GM21786 (cell line): ENCODE results near the gene TSEN2.
"Not testable (repeated sequence)": the region's sequence is repeated elsewhere in the genome, so short reads cannot be mapped to it uniquely, and the experiment has no call there.

Experiments
- ATAC-seq: cut with Tn5 transposase; IDR thresholded peaks from one replicate; pipeline ENCODE4 v1.9.1; 2021; ENCODE audit not compliant: unreplicated experiment

TSEN2 gene

DNA sequence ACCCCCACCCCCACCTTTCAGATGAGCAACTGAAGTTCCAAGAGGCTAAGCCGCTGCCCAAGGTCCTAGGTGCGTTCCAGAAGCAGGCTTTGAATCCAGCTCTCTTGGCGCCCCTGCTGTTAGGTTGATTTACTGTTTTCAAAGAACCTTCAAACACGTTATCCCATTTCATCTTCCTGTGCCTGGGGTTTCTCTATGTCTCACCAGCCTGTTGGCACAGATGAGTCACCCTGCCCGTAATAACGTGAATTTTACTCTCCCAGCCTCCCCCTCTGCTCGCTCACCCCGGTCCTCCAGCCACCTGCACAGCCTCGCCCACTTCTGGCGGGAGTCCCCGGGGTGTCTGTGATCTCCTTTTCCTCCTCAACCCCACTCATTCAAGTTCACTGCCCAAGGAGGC lies 13.0 kb upstream of the TSEN2 start:
- no peak for ATAC-seq

DNA sequence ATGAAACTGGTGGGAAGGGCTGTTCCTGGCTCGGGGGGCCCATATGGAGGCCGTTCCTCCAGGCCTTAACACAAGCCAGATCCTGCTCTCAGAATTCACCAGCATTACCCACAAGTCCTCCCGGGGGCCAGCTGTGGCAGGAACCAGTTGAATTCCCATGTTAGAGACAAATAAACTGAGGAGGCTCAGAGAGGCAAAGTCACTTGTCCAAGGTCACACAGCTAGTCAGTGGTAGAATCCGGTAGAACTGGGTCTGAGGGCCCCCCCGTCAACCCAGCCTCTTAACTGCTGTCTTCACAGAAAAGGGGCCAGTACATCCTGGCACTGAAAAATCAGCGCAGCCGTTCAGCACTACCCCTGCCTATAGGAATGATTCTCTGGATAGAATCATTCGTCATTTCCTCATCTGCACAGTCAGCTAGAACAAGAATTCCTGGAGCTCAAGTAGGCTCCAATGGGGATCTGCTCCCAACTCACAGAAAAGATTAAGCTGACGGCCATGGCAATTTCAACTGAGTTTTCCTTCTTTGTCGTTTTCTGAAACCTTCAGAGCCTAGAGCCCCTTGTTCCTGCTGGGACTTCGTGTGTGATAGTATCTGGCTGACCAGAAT lies 12.2 kb upstream of the TSEN2 start:
- no peak for ATAC-seq

DNA sequence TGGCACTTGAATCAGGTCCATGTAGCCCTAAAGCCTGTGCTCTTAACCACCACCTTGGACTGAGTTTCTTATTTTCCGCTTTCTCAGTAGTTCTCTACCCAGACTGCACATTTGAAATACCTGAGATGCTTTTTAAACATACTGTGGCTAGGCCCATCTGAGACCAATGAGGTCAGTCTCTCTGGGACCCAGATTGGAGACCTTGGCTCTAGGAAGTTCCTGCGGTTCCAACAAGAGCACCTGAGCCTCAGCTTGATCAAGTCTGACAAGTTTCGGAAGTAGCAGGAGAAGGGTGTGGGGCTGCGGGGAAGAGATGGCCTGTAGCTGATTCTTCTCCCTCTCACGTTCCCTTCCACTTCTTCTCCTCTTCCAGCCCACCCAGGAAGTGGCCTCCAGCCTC lies 11.5 kb upstream of the TSEN2 start:
- no peak for ATAC-seq

DNA sequence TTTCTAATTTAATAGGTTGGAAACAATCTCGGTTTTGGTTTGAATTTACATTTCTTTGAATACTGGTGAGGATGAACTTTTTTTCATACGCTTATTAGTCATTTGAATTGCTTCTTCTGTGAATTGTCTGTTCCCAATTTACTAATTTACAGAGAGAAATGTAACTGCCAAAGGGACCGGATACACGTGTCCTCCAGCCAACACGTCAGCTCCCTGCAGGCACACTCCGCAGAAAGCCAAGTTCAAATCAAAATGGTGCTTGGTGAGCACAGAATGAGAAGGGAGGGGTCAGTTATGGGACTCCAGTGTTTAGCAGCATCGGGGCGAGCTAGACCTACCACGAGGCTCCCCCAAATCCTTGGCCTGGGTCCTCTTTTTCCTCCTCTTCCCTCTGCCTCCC lies 10.8 kb upstream of the TSEN2 start:
- ATAC-seq = no peak

DNA sequence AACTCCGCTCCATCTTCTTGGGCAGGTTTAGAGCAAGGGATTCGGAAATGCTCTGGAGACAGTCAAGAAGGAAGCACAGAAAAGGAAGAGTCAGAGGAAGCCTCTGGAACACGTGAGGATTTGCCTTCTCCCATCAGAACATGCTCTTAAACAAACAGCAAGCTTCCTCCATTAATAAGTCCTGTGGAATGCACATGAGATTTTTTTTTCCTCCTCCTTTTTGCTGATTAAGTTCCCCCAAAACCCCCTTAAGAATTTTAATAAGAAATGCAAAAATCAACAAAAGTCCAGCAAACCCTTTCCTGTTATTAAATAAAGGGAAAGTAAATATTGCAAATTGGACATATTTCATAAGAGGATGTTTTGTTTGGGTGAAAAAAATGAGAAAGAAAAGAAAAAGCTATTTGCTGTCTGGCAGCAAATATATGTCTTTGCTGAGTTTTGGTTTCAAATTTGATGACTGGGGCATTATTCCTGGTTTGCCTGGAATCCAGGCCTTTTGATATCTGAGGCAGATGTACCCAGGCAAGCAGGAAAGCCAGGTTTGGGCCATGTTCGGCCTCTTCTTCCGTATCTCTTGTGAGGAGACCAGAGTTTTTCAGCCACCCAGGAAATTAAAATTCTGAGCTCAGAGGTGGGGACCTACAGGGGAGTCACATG lies 7.9 kb upstream of the TSEN2 start:
- no peak for ATAC-seq

DNA sequence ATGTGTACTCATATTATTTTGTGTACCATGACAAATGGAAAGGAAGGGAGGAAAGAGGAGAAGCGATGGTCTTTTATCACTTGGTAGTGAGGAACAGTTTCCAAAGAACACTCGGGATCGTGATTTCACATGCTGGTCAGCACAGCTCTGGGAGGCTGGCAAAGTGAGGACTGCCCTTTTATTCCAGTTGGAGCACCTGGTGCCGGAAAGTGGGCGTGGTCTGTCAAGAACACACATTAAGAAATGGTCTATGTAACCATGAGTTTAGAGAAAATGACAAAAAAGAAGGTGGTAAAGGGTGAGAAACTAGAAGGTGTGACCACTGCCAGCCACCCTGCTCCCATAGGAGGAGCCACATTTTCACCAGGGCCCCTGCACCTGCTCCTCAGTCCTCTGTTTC lies 7.0 kb upstream of the TSEN2 start:
- no peak for ATAC-seq

DNA sequence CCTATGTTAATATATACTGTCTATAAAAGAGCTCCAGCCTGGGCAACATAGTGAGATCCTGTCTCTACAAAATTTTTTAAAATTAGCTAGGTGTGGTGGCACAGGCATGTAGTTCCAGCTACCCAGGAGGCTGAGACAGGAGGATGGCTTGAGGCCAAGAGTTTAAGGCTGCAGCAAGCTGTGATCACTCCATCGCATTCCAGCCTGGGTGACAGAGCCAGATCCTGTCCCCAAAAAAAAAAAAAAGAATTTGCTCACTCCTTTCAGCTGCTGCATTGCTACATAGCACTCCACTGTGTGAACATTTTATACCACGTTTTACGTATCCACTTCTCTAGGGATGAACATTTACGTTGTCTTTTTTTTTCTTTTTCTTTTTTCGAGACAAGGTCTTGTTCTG lies 6.0 kb upstream of the TSEN2 start:
- ATAC-seq = no peak

DNA sequence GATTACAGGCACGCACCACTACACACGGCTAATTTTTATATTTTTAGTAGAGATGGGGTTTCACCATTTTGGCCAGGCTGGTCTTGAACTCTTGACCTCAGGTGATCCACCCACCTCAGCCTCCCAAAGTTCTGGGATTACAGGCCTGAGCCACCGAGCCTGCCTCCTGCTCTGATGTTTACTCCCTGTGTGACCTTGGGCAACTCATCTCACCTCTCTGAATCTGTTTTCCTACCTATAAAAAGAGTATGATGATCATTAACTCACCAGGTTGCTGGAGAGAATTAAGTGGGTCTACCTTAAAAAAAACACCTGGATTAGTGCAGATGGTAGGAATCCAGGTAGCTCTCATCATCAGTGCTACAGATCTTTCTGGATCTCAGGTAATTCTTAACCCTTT lies 5.1 kb upstream of the TSEN2 start:
- ATAC-seq = not testable (repeated sequence)

DNA sequence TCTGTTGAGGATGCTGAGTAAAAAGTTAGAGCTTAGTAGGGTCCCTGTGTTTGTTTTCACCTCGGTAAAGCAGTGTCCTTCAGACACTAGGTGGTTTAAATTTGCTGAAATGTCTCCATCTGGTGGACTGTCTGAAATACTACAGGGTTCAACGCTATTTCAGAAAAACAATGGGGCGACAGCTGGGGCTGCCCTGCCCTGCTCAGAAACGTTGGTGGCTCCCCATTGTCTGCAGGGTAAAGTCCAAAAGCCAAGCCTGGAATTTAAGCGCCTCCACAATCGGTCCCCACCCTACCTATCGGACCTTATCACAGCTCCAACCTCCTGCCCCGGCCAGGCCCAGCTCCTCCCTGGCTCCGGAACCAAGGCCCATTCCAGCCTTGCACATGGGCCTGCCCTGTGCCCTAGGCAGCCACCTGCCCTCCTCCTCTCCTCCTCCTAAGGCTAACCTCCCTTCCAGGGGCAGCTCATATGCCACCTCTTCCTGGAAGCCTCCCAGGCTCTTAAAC lies 4.3 kb upstream of the TSEN2 start:
- no peak for ATAC-seq

DNA sequence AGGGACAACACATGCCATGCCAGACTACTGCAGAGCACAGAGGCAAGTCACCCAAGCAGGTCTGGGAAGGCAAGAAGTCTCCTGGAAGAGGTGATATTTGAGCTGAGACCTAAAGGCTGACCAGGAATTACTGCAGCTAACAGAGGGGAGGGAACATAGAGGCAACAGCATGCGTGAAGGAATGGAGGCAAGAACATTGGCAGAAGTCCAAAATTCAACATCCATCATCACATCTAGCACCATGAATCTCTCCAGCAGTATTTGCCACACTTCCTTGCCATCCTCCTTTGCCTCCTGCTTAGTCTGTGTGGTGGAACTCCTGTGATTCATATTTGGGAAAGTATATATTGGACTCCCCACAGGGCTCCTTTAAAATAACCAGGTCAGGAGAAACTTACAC lies 870 bp upstream of the TSEN2 start:
- ATAC-seq = no peak

DNA sequence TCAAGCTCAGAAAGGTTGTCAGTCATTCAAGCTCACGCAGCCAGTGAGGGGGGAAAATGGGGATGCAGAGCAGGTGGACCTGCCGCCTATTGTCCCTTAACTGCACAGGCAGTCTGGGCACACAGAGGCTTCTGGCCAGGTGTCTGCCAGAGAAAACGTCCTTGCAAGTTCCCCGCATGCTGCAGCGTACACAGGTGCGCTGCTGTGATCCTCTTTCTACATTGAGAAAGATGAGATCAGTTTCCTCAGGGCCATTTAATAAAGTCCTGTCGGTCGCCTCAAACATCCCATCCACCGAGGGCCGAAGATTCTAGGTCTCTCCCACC lies 445 bp upstream of the TSEN2 start:
- ATAC-seq = no peak

DNA sequence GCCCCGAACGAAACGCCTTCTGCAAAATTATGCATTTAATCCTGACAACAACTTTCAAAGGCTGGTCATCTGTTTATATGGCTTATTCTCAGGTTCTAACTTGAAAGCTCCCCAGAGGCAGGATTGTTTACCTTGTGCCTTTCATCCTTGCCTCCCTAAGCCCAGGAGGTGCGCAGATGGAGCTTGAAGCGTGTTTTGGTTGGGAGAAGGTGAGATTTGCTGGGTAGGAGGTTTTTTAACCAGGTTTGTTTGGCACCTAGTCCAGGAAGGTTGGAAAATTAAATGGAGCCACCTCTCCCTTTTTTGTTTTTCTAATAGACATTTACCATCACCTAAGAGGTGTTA lies 675 bp downstream of the TSEN2 start:
- ATAC-seq = no peak

DNA sequence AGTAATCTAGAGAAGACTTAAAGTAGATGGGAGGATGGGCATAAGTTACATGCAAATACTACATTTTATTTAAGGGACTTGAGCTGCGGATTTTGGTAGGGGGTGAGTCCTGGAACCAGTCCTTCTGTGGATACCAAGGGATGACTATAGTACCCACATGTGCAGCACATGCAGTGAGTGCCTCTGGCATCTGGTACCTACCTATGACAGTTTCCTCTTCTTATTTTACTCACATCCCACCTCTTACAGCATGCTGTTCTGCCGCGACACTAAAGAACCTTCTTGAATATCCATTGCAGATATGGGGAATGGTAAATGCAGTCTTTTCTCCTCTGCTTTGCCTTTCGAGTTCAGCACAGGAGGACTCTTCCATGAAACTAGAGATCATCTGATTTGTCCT lies 1.7 kb downstream of the TSEN2 start:
- no peak for ATAC-seq

DNA sequence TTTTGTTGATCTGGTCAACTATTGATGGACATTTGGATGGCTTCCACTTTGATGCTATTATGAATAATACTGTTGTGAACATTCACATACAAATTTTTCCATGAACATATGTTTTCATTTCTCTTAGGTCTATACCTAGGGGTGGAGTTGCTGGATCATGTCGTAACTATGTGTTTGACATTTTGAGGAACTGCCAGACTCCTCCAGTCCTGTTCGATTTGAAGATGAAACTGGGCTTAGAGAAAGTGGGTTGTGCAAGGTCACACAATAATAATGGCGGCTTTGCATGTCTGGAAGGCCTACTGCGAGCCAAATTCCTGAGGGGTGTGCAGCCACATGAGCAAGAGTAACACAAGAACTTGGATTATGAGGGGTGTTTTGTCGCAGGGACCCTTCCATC lies 2.6 kb downstream of the TSEN2 start:
- no peak for ATAC-seq

DNA sequence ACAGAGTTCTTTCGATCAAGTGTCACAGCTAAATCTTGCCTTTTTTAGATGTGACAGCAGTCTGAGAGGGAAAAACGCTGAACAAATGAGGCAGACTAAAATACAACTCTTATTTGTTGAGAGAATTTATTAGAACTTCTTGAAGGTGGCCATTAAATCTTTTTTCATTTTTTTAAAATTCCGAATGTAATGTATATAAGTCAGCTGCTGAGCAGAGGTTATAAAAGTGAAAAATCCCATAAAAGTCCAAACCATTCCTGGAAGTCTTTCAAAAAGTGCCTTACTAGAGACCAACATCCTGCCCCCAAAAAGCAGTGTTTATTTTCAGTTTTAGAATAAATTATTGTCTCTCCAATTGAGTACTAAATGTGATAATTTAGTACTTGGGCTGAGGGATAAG lies 3.1 kb downstream of the TSEN2 start:
- no peak for ATAC-seq

DNA sequence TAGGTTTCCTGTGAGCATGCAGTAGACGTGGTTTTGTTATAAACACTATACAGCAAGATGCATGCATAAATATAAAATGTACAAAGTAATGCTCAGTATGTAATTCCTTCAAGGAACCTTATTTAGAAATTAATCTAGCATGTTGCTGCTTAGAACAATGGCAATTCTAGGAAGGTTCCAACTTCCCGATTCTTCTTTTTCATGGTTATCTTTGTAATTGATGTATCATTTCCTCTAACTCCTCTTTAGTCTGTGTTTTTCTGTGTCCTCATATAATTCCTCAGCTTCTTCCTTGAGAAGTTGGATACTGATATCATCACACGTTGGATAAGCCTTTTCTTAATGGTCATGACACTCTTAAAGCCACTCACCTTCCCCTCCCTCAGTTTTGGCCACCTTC lies 3.5 kb downstream of the TSEN2 start:
- ATAC-seq = no peak

DNA sequence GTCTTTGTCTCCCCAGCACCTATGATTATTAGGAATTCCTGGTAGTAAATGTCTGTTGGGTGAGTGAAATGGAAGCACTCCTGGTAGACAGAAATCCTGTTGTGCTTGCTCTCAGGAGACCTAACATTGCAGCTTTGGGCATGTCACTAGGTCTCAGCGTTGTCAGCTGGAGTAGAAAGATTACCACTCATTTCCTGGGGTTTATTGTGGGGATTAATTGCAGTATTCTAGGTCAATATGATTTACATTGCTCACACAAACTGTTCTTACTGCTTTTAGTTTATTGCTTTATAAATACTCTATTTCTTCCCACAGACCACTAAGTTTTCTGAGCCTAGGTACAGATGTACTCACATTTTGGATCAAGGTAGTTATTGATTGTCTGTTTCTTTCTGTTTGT lies 5.1 kb downstream of the TSEN2 start:
- ATAC-seq = no peak

DNA sequence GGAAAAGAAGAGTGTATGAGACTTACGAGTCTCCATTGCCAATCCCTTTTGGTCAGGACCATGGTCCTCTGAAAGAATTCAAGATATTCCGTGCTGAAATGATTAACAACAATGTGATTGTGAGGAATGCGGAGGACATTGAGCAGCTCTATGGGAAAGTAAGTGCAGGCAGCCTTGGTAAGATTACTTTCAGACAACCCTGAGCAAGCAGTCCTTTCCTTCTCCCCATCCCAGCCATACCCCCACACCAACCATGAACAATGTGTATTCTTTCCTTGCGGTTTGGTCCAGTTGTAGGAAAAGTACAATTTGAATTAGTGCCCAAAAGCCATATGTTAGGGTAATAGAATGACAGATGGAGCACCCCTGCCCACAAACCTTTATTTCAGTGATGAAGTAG lies 5.6 kb downstream of the TSEN2 start:
- ATAC-seq = no peak

DNA sequence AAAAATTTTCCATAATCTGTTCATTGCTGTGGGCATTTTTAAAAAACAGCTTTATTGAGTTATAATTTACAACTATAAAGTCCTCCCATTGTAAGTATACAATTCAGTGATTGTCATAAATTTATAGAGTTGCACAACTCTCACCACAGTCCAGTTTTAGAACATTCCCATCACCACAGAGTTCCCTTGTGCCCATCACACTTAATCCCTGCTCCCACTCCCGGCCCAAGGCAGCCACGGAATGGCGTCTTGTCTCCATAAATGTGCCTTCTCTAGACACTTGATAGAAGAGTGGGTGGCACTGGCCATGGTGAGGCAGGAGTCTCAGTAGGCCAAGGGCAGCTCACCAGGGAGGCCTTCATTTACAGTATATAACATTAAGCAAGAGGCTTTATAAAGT lies 6.3 kb downstream of the TSEN2 start:
- ATAC-seq = no peak

DNA sequence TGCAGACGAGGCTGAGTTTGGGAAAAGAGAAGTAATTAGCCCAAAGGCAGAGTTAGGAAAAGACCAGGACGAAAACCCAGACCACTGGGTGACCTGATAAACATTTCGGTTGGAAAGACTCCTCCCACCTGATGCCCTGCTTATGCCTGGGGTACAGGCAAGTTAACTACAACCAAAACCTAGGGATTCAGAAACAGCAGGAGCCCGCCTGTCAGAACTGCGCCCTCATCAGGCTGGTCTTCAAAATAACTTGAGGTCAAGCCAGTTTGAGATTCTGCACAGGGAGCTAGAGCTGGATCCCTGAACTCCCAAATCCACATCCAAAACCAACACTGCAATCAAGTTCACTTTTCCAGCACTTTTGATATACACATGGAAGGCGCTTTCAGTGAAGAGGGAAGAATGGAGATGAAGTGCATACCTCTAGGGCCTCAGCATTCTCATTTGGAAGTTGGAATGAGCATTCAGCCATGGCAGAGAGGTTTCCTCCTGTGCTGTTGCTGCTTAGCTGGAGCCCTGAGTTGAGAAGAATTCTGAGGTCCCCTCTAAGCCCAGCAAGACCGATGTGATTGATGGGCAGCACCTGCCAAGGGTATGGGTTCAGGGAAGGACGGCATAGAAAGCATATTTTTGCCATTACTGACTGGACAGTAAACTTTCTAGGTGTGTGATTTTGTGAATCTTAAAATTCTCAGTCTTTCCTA lies 11.6 kb downstream of the TSEN2 start:
- ATAC-seq = no peak

DNA sequence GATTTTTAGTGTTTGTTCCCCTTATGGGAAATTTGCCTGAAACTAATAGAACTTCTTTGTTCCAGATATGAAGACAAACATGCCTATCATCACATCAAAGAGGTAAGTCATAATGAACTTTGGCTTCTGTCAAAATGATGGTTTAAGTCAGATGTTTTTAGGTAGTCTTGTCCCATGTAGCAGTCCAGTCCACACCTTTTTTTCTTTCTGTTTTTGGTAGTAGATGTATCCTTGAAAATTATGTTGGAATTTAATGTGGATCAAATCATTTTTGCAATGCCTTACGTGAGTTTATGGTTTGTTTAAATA lies 12.1 kb downstream of the TSEN2 start:
- ATAC-seq = no peak

DNA sequence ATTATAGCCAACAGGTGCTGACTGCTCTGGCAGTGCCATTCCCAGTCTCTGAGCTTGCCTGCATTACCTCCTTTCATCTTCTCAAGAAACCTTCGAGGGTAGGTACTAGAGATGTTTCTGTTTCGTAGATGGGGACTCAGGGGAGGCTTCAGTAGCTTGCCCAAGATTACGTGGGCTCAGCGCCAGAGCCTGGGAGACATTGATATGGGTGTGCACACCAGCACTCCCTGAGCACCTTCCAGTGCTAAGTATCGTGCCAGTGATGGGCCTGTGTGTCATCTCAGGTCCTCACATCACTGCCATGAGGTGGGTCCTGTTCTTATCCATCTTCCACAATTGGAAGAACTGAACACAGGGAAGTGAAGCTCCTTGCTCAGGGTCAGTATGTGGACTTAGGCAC lies 15.2 kb downstream of the TSEN2 start:
- ATAC-seq = no peak
